Testis (tissue), 2 donors: Measurements from ENCODE around the gene SDK2.

Experiments used
- CTCF ChIP-seq, 3 experiments: fragments of 450-650 bp in 2 of 3; fragments of 200-600 bp in 1 of 3; sonication (generic) in 1 of 3; IDR thresholded peaks; one replicate each; pipeline ENCODE4 v1.5.1; 2016 to 2019; ENCODE audit warnings: antibody characterized with exemption in 3 of 3, mild to moderate bottlenecking in 2 of 3, moderate library complexity in 1 of 3
- POLR2A ChIP-seq: fragments of 450-650 bp; IDR thresholded peaks from one replicate; pipeline ENCODE4 v1.6.1; 2017; ENCODE audit warnings: antibody characterized with exemption, mild to moderate bottlenecking, moderate library complexity

GRCh38 chr17:73592501-73592961, 51.7 kb downstream of the SDK2 start:
- TF ChIP-seq CTCF (IDR thresholded peaks at IDR 0.05) (no peak), POLR2A (no peak)
